ENCODE results near the gene CDH6. TPM values are rescaled to one million over a fixed set of nuclear protein-coding genes. Genes with fewer than 3 reads are reported as not detected.

Gene CDH6
- total RNA-seq, 1 donor, result 4.3 TPM

GRCh38 chr5:31182136-31182535 is 11.3 kb upstream of the CDH6 start:
- DNase-seq (ENCODE audit: low read depth), result no peak
- no peak for TF ChIP-seq CTCF (IDR thresholded peaks at IDR 0.05; ENCODE audit: insufficient read depth, low read depth, low read length)
- no peak overlapping the region for H3K4me3 ChIP-seq (ENCODE audit: low read depth, low read length)

- no peak for DNase-seq (ENCODE audit: low read depth)
- TF ChIP-seq CTCF (IDR thresholded peaks at IDR 0.05; ENCODE audit: insufficient read depth, low read depth, low read length), result no peak
- no peak overlapping the region for H3K4me3 ChIP-seq (ENCODE audit: low read depth, low read length)
These were observed 7.5 kb upstream of the CDH6 start for GRCh38 chr5:31185951-31186350.

GRCh38 chr5:31186672-31187267 is 6.7 kb upstream of the CDH6 start:
- peak; percentile 27 for DNase-seq (ENCODE audit: low read depth)
- H3K4me3 ChIP-seq (ENCODE audit: low read depth, low read length), result no peak overlapping the region
- peak; percentile 74 for TF ChIP-seq CTCF (IDR thresholded peaks at IDR 0.05; ENCODE audit: insufficient read depth, low read depth, low read length)

GRCh38 chr5:31187591-31187990 is 5.9 kb upstream of the CDH6 start:
- H3K4me3 ChIP-seq (ENCODE audit: low read depth, low read length), result no peak overlapping the region
- DNase-seq (ENCODE audit: low read depth), result no peak
- TF ChIP-seq CTCF (IDR thresholded peaks at IDR 0.05; ENCODE audit: insufficient read depth, low read depth, low read length), result no peak

GRCh38 chr5:31192442-31192841 is 1.0 kb upstream of the CDH6 start:
- no peak for TF ChIP-seq CTCF (IDR thresholded peaks at IDR 0.05; ENCODE audit: insufficient read depth, low read depth, low read length)
- DNase-seq (ENCODE audit: low read depth), result no peak
- no peak overlapping the region for H3K4me3 ChIP-seq (ENCODE audit: low read depth, low read length)

- H3K4me3 ChIP-seq (ENCODE audit: low read depth, low read length), result no peak overlapping the region
- DNase-seq (ENCODE audit: low read depth), result no peak
- no peak for TF ChIP-seq CTCF (IDR thresholded peaks at IDR 0.05; ENCODE audit: insufficient read depth, low read depth, low read length)
These were observed 370 bp upstream of the CDH6 start for GRCh38 chr5:31193116-31193515.

GRCh38 chr5:31194468-31194813 is 955 bp downstream of the CDH6 start:
- no peak for DNase-seq (ENCODE audit: low read depth)
- H3K4me3 ChIP-seq (ENCODE audit: low read depth, low read length), result no peak overlapping the region
- no peak for TF ChIP-seq CTCF (IDR thresholded peaks at IDR 0.05; ENCODE audit: insufficient read depth, low read depth, low read length)
